ENCODE data around the gene ICAM2.

The ICAM2 gene

DNA sequence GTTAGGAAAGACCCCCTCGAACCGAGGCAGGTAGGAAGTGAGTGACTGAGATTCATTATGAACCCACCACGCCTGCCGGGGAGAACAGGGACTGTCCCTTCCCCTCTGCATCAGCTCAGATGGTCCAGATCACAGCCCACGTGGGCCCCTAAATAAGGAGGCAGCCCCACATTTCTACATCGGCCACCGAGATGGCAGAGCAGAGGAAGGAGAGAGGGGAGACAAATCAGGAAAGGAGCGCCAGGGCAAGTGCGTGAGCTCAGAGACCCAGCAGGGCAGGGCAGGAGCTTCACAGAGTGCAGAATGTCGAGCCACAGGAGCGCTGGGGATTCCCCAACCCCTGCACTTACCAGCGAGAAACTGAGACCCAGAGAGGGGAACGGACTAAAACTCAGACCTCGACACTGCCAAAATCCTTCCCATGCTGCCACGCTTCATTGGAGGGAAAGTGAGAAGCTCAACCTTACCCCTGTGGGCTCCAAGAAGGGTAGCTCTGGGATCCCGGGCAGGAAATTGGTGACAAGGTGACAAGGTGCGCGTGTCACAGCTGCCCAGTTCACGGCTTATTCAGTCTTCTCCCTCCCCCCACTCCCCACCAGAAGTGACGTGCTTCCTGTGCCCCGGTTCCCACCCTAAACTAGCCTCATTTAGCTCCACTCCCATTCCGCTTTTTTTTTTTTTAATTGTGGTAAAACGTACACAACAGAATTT, at the start of gene ICAM2:
ICAM2 (minus strand) TSS at position 578 of the 711 bp plus-strand sequence. CDS start 13,942 bp downstream, outside the sequence.
- no peak for DNase-seq (ENCODE audit: low spot score)

- no peak for DNase-seq (ENCODE audit: low spot score)
These were observed 49.8 kb upstream of the ICAM2 start for GRCh38 chr17:64070213-64070612.

DNA sequence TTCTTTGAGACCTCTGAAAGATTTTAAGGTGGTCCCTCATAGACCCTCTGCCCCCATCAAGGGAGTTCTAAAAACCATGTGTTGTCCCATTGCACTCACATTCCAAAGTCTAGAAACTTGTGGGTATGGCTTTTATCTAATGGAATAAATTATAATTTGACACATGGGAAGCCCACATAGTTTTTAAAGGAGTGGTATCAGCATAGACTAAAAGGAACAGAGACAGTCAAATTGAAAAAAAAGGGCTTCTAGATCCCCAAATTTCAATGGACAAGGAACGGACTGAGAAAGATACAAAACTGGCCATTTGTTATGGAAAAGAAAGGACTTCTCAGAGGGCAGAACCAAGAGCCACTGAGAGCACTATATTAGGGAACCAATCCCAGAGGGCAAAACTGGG, 48.7 kb upstream of the ICAM2 start:
- DNase-seq (ENCODE audit: low spot score) = no peak

DNA sequence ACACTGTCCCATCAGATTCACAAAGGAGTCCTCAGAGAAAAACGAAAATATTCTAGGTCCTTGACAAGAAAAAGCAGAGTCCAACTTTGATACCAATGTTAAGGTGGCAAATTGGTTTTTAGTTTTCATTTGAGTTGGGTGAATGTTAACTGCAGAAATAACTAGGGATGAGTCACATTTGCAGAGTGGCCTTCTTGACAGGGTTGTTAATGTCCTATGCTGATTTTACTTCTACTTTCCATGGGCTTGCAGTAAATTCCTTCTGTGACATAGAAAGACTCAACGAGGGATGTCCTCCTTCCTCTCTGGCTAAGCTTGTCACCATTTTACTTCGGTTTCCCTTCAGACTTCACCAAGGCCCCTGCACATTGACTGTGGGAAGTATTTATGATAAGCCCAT, 47.2 kb upstream of the ICAM2 start:
- no peak for DNase-seq (ENCODE audit: low spot score)

- no peak for DNase-seq (ENCODE audit: low spot score)
These were observed 46.3 kb upstream of the ICAM2 start for GRCh38 chr17:64066716-64067115.

DNA sequence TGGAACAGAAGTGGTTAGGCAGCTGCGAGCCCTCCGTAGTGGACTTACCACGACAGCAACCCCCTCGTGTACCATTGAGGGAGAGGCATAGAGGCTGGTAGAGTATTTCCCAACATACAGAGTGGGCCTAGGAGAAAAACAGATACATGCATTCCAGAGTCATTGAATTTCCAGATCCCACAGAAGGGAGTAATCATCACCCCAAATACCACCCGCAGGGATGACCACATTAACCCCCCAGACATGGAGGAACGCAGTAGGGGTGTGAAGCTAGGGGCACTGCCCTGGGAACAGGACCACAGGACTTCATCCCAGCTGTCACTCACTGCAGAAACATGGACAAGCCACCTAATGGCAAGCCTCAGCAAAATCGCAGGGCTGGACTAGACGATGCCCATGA, 44.7 kb upstream of the ICAM2 start:
- DNase-seq (ENCODE audit: low spot score) = no peak

DNA sequence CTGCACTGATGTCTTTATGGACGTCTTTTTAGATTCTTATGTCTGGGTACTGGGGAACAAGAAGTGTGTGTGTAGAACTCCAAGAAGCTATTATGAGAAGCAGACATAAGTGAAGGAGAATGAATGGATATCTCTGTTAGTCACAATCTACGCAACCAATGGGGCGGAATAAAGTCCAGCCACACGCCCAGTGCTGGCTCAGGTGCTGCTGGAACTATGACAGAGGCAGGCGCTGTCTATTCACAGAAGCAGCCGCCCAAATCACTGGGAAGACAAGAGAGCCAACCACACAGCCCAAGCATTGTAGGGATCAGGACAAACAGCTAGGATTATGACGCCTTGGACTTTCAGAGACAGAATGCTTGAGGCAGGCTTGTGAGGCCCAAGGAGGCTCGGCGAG, 43.9 kb upstream of the ICAM2 start:
- no peak for DNase-seq (ENCODE audit: low spot score)

DNA sequence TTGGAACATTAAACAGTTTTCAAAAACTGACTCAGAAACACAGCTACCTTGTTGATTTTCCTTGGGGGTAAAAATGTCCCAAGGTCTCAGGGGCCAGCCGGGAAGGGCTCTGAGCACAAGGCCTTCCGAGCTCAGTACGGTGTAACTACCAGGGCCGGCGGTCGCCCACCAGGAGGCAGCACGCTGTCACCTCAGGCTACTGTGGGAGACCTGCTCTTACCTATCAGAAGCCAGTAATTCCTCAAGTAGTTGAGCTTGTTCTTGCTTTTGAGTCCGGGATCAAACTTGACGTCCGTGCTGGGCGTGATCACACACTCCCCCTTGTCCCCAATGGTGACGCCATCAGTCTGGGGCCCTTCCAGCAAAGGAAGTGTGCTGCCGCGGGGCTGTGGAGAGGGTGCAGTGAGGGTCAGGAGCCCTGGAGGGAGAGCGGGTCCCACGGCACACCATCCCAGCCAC, 43.4 kb upstream of the ICAM2 start:
- DNase-seq (ENCODE audit: low spot score) = no peak

DNA sequence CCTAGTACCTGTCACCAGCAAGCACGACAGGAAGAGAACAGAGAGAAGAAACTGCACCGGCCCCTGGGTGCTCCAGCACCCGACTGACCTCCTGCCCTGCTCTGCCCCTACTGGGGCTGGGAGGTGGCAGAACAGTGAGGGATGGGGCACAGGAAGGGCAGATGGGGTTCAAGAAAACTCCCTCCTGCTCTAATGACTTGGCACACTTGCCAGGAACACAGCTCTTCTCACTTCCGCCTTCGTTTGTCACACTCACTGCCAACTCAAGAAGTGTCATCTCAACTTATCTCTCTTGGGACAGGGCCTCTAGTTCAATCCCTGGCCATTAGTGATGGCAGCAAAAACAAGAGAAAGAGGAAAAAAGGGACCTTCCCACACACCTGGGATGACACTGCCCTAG, 42.7 kb upstream of the ICAM2 start:
- DNase-seq (ENCODE audit: low spot score) = no peak

- no peak for DNase-seq (ENCODE audit: low spot score)
These were observed 40.9 kb upstream of the ICAM2 start for GRCh38 chr17:64061178-64061898.

DNA sequence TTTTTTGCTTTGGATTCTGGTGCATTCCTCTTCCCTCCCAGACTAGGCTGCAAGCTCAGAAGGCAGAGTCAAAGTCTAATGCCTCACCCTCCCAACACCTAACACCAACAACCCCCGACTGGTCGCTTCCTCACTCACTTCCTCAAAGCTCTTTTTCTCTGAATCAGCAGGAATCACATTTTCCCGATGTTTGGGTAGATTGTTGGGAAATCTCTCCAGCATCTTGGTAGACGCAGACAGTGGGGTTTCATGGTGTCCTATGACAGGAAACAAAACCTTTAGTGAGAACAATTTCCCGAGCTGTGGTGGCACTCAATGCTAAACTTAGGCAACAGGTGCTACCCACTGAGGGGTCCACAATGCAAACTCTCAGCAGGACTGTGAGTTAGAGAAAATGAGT, 39.9 kb upstream of the ICAM2 start:
- no peak for DNase-seq (ENCODE audit: low spot score)

- DNase-seq (ENCODE audit: low spot score) = no peak
These were observed 39.3 kb upstream of the ICAM2 start for GRCh38 chr17:64059756-64060155.

DNA sequence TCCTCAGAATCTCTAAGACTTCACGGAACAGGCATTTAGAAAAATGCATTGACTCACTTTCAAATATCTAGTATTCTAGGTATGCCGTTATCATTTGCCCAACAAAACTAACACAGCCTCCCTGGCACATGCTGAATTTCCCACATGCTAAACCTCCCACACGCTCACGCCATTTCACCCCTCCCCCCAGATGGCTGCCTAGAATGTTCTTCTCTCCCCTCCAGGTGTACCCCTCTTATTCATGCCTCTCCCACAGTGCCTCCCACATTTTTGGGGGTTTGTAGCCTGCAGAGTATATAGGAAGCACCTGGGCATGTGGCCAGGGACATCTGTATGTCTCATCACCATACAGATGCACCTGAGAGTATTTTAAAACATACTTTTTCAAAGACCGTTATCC, 38.2 kb upstream of the ICAM2 start:
- no peak for DNase-seq (ENCODE audit: low spot score)

DNA sequence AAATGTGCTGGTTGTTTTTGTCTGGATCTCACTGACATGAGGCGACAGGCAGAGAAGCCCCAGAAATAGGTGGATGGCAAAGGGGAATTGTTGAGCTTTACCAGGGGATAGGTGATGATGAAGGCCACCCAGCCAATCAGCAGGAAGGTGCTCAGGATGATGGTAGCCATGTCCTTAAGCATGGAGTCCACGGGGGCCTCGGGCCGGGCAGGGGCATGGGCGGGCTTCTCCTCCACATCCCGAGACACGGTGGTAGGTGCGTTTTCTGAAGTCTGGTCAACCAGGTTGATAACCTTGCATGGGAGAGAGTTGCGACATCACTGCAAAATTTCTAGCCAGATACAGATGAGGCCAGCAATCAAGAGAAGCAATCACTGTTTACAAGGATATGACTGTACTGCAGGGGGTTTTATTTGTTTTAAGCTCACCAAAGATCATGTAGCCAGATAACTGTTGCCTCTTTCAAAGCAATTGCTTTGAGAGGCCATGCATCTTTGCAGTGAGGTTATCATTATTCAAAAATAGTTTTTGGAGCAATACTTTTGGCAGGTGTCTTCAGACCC, 37.3 kb upstream of the ICAM2 start:
- no peak for DNase-seq (ENCODE audit: low spot score)

DNA sequence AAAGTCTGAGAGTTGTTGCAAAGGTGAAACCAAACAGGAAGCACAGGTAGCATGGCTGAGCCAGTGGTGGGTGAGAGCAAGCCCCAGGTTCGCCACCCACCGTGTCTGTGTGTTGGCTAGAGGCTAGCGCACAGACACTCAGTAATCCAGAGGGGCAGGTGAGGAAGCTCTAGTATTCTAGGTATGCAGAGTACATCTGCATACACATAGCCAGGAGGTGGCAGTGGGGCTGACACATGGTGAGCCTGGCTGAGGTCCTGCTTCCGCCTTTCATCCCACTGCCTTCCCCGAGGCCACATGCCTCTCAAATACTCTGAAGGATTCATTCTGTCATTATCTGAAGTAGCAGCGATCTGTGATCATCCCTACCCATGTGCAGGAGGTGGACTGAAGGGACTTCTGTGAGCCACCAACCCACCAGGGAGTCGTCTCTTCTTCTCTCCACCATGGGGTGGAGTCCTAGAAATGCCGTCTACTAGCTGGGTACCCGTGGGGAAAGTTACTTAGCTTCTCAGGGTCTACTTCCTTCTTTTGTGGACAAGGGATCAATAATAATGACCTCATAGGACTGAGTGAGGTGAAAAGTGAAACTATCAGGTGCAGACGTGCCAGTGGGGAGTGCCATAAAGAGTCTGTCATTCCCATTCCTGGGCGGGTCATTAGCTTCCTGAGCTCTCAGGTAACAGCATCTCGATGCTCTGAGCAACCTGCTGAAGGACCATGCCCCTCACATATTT, 36.0 kb upstream of the ICAM2 start:
- DNase-seq (ENCODE audit: low spot score) = no peak

DNA sequence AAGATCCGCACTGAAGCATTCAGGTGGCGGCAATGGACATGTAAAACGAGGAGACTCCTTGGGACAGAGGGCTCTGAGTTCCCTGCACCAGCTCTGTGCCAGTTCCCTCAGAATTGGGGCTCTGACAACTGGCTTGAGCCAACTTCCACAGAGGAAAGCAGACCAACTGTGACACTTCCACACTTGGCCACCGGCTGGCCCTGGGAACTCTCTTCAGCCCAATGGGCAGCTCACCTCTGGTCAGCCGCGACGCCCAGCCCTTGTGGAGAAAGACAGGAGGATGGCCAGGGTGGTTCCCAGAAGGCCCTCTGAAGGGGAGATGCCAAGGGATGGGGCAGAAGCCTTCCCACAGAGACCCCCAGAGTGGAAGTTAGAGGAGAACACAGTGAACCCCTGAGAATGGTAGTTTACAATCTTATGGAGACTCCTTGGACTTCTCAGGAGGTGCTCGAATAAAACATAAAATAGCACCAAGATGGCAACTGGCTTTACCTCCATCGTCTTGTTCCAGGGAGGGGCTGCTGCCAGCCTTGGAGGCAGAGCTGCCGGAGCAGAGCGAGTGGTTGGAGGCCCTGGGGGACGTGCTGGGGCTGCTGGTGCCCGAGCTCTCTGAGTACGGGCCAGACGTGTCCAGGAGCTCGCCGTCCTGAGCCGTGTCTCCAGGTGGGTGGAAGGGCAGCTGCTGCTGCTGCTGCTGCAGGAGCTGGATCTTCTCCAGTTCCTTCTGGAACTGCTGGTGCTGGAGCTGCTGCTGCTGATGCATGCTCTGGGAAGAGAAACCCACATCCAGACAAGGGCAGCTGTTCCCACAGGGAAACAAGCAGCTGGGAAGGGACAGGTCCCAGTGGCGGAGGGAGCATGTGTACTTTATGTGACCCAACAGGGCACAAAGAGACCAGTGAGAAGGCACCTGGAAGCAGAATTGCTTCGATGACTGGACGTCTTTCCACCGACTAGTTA, 35.0 kb upstream of the ICAM2 start:
- DNase-seq (ENCODE audit: low spot score) = no peak

GRCh38 chr17:64054304-64054703, 33.9 kb upstream of the ICAM2 start:
- DNase-seq (ENCODE audit: low spot score) = no peak

- DNase-seq (ENCODE audit: low spot score) = no peak
These were observed 32.7 kb upstream of the ICAM2 start for GRCh38 chr17:64053101-64053500.

DNA sequence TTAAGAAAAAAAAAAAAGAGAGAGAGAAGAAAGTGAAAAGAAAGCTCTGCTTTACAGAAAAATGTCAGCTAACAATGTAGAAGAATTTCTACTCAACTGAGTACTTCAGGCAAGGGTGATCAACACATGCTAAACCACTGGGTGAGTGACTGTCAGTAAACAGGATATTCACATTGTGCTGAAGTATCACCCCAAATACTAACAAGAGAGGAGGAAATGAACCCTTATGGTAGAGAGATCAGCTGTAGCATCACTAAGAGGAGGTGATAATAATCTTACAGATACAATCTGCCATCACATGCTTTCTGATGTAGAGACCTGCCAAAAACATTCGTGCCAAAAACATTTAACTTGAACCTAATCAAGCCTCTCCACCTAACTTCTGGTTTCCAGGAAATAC, 30.7 kb upstream of the ICAM2 start:
- no peak for DNase-seq (ENCODE audit: low spot score)

DNA sequence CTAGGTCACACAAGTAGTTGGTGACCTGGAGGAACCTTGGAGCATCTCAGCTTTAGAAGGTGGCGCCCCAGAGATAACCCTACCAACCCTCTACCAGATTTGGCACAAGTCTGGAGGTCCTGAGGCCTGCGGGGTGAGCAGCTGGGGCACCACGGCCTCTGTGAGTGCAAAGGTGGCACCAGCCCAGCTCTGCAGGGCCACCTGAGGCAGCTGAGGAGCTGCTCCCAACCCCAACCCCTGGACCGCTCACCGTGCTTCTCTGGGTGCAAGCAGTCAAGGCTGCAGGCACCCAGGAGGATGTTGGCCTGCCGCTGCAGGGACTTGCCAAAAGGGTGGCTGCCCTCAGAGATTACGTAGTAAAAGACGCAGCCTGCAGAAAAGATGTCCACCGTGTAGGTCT, 28.4 kb upstream of the ICAM2 start:
- no peak for DNase-seq (ENCODE audit: low spot score)

- DNase-seq (ENCODE audit: low spot score) = no peak
These were observed 24.7 kb upstream of the ICAM2 start for GRCh38 chr17:64045176-64045575.

Data from COLO829 (cell line).